HCT116 (cell line): ENCODE measurements around the gene SULT1E1.

Source experiments
- POLR2A ChIP-seq: IDR thresholded peaks from 2 replicates; pipeline ENCODE4 v1.7.0; 2011; ENCODE audit warnings: borderline replicate concordance; ENCODE audit not compliant: insufficient read depth, insufficient read length; ENCODE audit errors: extremely low read depth
- RAD21 ChIP-seq: IDR thresholded peaks from 2 replicates; pipeline ENCODE4 v1.6.1; 2012; ENCODE audit warnings: low read depth, mild to moderate bottlenecking
- TF ChIP-seq, protein P1 (sequence below): IDR thresholded peaks from 2 replicates; pipeline ENCODE4 v1.6.1; 2012
- TF ChIP-seq, protein P2 (sequence below): IDR thresholded peaks from 2 replicates; pipeline ENCODE4 v1.6.1; 2012; ENCODE audit warnings: low read depth

DNA sequence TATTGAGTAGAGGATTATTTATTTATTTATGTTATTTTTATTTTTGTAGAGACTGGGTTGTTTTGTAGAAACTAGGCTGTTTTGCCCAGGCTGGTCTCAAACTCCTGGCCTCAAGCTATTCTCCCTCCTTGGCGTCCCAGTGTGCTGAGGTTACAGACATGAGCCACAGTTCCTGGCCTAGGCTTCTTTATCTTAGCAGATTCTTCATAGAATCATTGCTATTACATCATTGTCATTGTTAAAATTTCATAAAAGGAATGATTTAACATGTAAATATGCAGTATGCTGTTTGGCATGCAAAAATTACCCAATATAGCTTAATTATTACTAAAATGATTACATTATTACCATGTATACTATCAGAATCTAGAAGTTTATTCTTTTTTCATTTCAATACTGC lies 24.2 kb downstream of the SULT1E1 start:
- TF ChIP-seq, protein P1, sequence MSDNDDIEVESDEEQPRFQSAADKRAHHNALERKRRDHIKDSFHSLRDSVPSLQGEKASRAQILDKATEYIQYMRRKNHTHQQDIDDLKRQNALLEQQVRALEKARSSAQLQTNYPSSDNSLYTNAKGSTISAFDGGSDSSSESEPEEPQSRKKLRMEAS = no peak
- TF ChIP-seq RAD21 = no peak
- TF ChIP-seq POLR2A = no peak
- TF ChIP-seq, protein P2, sequence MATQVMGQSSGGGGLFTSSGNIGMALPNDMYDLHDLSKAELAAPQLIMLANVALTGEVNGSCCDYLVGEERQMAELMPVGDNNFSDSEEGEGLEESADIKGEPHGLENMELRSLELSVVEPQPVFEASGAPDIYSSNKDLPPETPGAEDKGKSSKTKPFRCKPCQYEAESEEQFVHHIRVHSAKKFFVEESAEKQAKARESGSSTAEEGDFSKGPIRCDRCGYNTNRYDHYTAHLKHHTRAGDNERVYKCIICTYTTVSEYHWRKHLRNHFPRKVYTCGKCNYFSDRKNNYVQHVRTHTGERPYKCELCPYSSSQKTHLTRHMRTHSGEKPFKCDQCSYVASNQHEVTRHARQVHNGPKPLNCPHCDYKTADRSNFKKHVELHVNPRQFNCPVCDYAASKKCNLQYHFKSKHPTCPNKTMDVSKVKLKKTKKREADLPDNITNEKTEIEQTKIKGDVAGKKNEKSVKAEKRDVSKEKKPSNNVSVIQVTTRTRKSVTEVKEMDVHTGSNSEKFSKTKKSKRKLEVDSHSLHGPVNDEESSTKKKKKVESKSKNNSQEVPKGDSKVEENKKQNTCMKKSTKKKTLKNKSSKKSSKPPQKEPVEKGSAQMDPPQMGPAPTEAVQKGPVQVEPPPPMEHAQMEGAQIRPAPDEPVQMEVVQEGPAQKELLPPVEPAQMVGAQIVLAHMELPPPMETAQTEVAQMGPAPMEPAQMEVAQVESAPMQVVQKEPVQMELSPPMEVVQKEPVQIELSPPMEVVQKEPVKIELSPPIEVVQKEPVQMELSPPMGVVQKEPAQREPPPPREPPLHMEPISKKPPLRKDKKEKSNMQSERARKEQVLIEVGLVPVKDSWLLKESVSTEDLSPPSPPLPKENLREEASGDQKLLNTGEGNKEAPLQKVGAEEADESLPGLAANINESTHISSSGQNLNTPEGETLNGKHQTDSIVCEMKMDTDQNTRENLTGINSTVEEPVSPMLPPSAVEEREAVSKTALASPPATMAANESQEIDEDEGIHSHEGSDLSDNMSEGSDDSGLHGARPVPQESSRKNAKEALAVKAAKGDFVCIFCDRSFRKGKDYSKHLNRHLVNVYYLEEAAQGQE = no peak
